Glomerular endothelial cell (primary cell): ENCODE data around the gene NXPH4. TPM values are rescaled to one million over a fixed set of nuclear protein-coding genes. Genes with fewer than 3 reads are reported as not detected.

ENCODE experiments used
- DNase-seq: peaks from one replicate; pipeline ENCODE4 v3.0.0-alpha.2; 2011; ENCODE audit warnings: low read depth, low spot score; ENCODE audit errors: extremely low read depth
- total RNA-seq: library from RNA; depleted of rRNA; stranded (reverse); fragments of >200 nt; gene quantifications from 2 replicates; pipeline ENCODE4 v1.2.3, GENCODE V29; 2015

The NXPH4 gene
- total RNA-seq, 1 donor from 2014 or later = 2.5 TPM

DNA sequence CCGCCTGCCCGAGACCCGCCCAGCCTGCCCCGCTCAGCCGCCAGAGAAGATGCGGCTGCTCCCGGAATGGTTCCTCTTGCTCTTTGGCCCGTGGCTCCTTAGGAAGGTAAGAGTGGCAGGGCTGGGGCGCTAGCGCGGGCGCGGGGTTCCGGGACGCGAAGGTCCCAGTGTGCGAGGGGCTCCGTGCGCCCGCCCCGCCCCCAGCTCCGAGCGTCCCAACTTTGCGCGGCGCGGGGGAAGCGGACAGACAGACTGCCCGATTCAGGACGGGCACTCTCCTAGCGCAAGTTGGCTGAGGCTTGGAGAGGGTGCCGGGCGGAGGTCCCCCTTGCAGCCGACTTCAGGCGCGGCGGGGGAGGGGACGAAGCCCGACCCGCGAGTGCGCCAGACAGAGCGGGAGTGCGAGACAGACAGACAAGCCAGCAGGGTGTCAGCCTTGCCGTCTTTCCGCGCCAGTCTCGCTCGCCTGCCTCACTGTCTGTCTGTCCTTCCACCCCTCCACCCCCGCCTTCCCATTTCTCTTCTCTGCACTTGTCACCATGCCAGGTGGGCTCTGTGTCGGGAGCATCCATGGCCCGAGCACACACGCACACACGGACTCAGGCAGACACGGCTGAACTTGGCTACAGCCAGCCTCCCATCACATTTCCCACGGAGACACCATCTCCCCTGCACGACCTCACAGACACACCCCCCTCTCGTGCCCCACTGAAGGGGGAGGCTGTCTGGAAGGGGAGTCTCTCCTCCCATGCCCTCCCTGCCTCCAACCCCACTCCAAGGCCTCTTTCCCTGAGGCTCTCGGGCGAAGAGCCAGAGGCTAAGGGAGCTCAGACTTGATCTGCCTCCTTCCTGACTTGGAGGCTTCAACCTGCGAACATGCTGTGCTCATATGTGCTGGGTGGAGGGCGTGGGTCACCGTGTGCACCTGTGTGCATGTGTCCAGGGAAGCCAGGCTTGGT is 606 bp downstream of the NXPH4 start:
- DNase-seq = no peak

DNA sequence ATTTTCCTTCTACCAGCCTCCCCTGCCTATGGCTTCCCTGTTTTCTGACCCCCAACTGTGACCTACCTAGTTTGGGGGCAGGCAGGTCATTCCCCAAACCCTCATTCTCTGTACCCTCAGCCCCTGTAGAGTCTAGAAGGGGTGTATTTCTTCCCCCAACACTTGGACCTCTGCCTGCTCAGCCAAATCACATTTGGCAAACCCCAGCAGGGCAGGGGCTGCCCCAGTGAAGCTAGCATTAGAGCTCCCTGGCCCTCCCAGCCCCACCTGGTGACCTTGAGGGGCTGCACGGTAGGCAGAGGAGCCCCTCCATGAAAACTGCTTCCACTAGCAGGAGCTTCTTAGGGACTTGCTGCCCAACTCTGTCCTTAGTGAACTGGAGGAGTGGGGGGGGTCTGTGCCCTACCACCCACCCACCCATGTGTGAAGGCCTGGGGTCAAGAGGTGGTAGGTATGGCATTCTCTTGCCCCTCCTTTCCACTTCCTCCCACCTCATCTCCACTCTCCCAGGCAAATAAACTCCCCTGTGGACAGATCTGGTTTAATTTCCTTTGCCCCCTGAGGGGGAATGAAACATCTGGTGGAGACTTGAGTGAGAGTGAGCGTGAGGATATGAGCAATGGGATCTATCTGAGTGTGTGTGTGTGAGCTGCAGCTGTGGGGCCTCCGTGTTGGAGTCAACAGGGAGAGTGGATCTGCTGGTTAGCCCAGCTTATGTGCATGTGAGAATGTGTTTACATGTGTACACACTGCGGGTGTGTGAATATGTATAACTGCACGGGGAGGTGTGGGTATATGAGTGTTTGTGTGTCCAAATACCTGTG is 1.6 kb downstream of the NXPH4 start:
- no peak for DNase-seq

DNA sequence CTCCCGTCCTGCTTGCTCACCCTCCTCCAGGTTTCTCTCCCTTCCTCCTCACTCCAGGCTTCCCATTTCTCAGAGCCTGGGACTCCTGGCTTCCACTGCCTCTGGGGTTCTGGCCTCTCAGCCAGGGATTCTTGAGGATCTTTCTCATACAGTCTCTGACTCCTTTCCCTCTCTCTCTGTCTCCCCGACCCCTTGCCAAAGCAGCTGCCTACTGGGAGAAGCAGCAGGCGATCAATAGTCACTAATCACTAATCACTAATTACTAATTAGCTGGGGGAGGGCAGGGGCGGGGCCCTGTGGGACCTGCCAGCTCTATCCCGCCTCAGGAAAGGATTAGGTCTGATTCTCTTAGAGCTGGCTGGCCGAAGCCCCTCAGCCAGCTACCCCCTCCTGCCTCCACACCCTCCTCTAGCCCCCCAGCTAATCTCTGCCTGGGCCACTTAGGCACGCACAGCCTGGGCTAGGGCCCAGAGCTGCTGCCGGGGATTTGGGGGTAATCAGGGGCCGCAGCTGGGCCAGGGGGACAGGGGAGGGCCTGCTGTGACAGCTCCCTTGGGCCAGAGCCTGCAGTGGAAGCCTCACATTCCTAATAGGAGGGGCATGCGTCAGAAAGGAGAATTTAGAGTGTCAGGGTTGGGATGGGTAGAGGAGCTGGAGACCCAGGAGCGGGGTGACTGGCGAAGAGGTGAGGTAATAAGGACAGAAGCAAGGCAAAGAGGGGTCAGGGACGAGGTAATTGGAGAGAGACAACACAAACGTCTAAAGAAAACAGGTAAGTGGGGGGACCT is 2.8 kb downstream of the NXPH4 start:
- DNase-seq = no peak

DNA sequence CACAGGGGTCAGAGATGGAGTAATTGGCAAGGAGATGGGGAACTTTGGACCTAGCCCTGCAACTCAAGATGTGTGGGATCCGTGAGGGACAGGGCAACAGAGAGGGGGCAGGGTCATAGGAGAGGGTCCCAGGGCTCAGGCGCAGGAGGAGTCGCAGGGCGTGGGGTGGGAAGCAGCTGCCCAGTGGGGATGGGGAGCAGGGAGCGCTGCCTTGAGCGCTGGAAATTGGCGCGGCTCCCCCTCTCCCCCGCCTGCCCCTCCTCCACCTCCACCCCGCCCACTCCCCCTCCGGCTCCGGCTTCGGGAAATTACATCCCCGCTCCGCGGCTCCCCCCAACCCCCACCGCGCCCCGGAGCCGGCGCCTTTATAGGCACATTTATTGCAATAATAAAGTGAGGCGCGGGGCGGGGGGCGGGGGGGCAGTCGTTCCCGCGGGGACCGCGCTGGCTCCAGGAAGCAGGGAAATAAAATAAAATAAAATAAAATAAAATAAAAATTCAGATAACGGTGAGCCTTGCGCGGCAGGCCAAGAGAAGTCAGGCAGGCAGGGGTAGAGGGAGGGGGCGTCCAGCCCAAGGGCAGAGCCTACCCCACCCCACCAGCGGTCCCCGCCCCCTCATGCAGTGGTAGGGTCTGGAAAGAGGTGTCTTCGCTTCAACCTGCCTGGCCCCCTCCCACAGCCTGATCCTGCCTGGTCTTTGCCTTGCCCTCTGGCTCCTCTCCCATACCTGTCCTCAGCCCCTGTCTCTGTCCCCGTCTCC is 3.6 kb downstream of the NXPH4 start:
- DNase-seq = no peak

DNA sequence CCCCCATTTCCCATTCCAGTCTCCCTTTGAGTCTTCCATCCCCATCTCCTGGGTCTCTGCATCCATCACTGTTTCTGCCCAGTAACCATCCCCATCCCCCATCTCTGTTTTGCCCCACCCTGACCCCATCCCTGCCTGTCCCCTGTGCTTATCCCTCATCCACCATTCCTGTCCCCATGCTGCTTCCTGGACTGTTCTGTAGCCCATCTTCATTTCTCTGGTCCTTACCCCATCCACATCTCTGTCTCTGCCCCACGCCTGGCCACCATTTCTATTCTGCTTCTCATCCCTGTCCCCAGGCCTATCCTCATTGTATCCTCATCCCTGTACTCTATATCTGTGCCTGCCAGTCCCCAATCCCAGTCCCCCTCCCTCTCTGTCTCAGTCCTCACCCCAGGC is 4.2 kb downstream of the NXPH4 start:
- no peak for DNase-seq

DNA sequence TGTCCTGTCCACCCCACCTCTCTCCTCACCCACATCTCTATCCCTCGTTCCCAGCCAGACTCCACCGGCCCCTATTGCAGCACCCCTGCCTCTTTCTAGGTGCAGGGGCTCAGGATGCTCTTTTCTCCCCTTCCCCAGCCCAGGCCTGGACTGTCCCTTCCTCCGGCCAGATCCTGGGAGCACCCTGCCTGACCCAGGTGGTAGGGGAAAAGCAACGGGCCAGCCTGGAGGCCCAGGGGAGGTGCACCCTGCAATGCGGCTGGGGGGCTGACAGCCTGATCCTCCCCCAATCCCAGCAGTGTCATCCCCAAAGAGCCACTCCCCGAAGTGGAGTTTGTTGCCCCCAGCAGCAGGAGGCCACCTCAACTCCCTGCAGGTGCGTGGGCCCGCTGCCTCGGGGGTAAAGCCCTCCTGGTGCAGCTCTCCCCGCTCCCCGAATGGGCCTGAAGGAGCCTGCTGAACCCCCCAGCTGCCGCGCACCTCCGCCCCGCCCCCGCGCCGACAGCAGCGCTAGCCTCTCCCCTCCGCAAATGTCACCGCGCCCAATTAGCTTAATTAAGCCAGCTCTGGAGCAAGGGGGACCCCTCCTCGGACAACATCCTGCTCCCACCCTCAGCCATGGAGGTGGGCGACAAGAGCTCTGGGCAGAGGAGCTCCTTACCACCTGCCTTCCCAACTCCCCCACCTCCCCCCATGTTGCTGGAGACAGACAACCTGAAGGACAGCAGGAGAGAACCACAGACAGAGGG is 4.7 kb downstream of the NXPH4 start:
- DNase-seq = no peak

DNA sequence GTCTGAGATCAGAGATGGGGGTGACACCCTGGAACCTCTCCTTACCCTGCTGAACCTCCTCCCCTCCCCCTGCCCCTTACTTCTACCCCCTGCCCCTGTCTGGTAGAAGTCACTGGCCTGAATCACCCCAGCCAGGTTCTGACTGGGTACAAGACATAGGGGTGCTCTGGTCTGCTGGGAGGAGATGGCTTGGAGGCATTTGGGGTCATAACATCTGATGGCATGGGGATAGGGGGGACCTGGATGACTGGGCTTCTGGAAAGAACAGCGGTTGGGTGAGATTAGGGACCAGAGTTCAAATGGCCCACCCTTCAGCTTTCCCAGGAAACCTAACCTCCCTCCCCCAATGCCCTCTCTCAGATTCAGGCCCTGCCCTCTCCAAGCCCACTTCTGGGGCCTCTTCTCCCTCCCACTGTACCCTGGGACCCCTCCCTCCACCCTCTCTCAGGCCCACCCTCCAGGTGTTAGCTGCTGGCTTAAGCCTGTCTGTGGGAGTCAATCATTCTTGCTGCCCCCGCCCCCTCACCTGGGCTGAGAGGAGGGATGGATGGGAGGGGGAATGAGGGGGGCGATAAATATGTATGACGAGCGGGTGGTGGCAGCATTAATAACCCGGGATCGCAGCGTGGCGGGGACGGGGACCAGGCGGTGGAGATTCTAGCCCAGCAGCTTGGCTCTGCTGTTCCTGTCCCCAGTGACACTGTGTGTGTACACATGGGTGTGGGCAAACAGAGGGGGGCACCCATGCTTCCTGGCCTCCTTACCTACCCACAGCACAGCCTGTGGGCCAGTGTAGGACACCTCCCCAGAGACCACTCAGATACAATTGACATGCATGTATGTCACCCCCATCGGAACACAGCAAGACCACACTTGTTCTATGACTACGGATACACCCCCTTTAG is 5.9 kb downstream of the NXPH4 start:
- no peak for DNase-seq

DNA sequence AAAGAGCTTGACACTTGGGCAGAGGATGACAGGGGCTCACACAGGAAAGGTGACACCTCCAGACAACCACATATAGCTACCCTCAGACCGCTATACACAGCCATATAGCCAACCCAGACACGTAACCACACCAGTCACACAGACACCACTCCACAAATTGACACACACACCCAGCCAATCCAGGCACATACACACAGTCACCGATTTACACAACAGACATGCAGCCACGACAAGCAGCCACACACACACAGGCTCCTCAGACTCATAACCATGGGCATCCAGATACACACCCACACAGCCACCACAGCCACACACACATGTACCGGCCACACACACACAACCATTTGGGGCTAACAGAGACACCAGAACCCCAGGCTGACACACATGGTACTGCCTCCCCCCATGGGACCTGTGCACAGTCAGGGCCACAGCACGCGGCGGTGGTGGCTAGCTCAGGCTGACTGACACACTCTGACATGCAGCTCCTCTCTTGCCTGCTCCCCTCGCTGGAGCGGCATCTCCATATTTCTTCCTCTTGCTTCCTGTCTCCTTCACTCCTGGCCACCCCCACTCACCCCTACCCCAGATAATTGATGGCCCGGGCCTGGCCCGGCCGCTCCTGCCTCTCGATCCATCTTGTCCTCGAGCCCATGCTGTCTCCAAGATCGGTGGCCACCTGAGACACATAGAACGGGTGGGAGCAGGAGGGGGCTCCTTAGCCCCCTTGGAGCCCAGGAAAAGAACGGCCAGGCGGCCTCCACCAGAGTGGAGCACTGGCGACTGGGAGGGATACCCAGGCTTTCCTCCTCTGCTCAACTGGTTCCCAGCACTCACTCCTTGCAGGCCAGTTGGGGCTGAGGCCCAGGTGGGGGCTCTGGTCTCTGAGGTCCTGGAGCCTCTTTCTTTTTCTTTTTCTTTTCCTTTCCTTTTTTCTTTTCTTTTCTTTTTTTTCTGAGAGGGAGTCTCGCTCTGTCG is 6.9 kb downstream of the NXPH4 start:
- no peak for DNase-seq

DNA sequence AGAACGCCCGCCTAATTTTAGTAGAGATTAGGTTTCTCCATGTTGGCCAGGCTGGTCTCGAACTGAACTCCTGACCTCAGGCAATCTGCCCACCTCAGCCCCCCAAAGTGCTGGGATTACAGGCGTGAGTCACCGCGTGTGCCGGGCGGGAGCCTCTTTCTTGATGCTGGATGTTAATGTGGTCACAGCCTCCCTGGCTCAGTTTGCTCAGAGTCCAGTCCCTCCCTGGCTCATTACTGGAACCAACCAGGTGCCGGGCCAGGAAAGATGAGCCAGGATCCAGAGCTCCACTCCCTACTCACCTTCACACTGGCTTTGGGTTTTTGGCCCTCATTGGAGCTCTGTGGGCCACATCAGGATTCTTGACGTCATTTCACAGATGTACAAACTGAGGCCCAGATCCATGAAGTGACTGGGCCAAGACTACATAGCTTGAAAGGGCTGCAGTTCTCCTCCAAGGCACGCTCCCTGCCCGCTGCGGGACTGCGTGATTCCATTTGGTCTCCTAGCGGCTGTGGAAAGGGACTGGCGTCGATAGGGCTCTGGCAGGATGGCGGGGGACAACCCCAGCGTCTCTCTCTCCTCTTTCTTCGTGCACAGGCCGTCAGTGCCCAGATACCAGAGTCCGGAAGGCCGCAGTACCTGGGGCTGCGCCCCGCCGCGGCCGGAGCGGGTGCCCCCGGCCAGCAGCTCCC is 7.8 kb downstream of the NXPH4 start:
- DNase-seq = no peak

DNA sequence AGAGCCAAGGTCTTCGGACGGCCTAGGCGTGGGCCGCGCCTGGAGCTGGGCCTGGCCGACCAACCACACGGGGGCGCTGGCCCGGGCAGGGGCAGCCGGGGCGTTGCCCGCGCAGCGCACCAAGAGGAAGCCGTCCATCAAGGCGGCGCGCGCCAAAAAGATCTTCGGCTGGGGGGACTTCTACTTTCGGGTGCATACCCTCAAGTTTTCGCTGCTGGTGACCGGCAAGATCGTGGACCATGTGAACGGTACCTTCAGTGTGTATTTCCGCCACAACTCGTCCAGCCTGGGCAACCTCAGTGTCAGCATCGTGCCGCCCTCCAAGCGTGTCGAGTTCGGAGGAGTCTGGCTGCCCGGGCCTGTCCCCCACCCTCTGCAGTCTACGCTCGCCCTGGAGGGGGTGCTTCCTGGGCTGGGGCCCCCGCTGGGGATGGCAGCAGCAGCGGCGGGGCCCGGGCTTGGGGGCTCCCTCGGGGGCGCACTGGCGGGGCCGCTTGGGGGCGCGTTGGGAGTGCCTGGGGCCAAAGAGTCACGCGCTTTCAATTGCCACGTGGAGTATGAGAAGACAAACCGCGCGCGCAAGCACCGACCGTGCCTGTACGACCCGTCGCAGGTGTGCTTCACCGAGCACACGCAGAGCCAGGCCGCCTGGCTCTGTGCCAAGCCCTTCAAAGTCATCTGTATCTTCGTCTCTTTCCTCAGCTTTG is 8.5 kb downstream of the NXPH4 start:
- DNase-seq = no peak

DNA sequence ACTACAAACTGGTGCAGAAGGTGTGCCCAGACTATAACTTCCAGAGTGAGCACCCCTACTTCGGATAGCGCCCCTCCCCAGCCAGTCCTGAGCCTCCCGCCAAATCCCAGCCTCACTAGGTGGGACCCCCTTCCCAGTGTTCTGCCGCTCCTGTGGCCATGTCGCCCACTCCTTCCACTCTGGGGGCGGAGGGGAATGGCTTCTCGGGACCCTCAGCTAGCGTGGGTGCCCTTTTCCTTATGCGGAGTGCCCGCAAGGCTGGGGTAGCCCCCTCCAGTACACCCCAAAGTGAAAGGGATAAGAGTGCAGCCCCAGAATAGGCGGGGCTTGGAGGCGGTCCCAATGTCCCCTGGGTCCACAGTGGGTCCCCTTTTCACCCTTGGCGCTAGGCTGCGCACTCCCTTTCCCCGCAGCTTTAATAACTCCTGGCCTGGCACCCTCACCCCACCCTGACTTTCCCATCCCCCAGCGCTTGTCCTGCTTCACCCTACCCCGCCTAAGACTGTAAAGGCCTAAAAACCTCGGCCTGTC is 9.2 kb downstream of the NXPH4 start:
- DNase-seq = no peak

DNA sequence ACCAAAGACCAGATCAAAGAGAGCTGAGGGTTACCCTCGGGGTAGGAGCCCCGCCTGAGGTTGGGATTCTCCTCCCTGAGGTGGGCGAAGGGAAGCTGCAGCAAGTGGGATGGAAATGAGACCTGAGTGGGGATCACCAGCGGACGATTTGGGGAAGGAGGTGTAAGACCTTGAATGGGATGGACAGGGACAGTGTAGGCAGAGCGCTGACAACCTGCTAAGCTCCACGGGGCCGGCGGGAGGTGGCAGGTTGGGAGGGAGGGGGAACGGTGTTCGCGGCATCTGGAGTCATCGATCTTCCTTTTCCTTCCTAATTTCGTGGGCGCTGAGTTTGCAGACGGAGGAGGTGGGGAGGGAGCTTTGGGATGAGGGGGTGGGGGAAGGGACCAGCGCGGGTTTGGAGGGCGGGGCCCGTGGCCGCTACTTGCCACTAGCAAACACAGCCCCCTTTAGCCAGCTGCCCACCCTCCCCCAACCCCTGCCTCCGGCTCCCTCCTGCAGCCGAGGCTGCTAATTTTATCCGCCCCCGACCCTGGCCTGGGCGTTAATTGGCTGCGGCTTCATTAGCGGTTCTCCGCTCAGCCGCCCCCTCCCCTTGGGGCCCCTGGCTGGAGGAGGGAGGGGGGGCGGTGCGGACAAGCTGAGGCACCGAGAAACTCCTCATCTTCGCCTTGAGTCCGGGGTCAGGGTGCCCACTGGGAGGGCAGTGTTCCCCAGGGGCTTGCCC is 10.2 kb downstream of the NXPH4 start:
- DNase-seq = no peak

DNA sequence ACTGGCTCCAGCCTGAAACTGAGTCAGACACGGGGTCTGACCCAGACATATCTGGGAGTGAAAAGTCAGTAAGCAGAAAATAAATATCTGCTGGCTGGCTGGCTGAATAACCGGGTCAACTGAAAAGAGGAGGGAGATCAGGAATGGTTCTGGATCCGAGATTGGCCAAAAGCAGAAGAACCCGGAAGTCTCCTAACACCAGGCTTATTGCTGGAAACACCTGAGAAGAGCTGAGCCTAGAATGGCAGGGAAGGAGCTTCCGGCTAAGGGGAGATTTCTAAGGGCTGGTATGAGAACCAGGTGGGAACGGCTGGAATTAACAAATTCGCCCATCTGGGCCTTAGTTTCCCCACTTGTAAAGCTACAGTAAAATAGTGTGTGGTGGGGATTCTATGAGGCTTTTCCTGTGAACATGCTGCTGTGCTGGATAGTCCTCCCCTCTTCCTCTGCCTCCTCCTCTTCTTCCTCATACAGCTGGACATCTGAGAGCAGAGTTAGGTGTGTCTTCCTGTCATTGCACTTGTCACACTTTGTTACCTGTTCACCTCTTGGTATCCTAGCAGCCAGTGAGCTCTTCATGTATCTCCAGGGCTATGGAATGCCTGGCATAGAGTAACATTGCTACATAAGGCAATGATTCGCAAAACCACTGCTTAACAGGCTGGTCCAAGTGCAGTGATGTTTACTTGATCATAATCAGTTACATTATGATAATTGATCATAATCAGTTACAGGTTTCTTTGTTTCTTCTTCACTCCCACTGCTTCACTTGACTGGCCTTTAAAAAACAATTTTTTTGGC is 10.9 kb downstream of the NXPH4 start:
- no peak for DNase-seq

DNA sequence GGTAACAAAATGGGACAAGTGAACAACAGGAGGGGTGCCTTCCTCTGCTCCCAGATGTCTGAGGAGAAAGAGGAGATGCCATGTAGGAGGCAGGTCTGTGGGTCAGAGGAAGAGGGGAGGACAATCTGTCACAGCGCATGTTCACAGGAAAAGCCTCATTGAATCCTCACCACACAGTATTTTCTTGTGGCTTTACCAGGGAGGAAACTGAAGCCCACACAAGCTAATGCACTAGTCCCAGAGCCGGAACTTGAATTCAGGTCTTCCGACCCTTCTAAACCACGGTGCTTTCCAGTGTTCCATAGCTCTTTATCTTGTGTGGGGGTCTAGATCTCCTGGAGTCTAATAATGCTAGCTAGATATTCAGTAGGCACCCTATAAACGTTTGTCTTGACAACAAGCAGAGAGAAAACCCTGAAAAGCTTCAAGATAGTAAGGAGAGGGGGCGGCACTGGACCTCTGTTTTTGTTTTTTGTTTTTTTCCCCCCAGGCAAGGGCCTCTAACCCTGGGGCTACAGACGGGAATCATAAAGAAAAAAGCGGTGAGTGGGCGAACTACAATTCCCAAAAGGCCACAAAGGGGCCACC is 12.5 kb downstream of the NXPH4 start:
- DNase-seq = no peak
